ENCODE measurements around the gene NR6A1.

The NR6A1 gene

GRCh38 chr9:124628741-124629140 lies 142.4 kb downstream of the NR6A1 start:
- no peaks in the 10 kb centered on the region for H3K9me3 ChIP-seq (ENCODE audit: insufficient read depth, low read length)
- H3K36me3 ChIP-seq (ENCODE audit: low read length): no peaks in the 10 kb centered on the region
- H4K20me1 ChIP-seq (ENCODE audit: low read depth, low read length): no peaks in the 10 kb centered on the region
- no peaks in the 10 kb centered on the region for H3K9me2 ChIP-seq (replicated peaks; ENCODE audit: insufficient read depth, low read length)
- no peak overlapping the region for H3K9ac ChIP-seq (ENCODE audit: low read length)
- H3K79me2 ChIP-seq (ENCODE audit: insufficient read depth, low read length): no peaks in the 10 kb centered on the region
- H2AFZ ChIP-seq (ENCODE audit: low read depth, low read length, severe bottlenecking): no peak overlapping the region
- H3K27ac ChIP-seq (ENCODE audit: low read depth, low read length): no peak overlapping the region
- no peak for TF ChIP-seq EZH2phosphoT487 (conservative IDR thresholded peaks at IDR 0.05; ENCODE audit: low read length)
- TF ChIP-seq CTCF (IDR thresholded peaks at IDR 0.05; ENCODE audit: insufficient read depth, low read length, poor library complexity, severe bottlenecking): no peak
- no peaks in the 10 kb centered on the region for H3F3A ChIP-seq (ENCODE audit: insufficient read depth)
- no peak overlapping the region for H3K4me2 ChIP-seq (ENCODE audit: low read depth, low read length, poor library complexity, severe bottlenecking)
- no peaks in the 10 kb centered on the region for H3K27me3 ChIP-seq (ENCODE audit: low read length)
- H3K4me3 ChIP-seq (ENCODE audit: insufficient read depth, low read length, poor library complexity, severe bottlenecking): no peak overlapping the region

- no peaks in the 10 kb centered on the region for H3K9me3 ChIP-seq (ENCODE audit: insufficient read depth, low read length)
- H4K20me1 ChIP-seq (ENCODE audit: low read depth, low read length): no peaks in the 10 kb centered on the region; the same call in 1 of the 2 replicates
- H3K79me2 ChIP-seq (ENCODE audit: insufficient read depth, low read length): no peaks in the 10 kb centered on the region
- no peaks in the 10 kb centered on the region for H3F3A ChIP-seq (ENCODE audit: insufficient read depth)
- H3K4me2 ChIP-seq (ENCODE audit: low read depth, low read length, poor library complexity, severe bottlenecking): no peak overlapping the region
- H3K9ac ChIP-seq (ENCODE audit: low read length): no peak overlapping the region
- TF ChIP-seq EZH2phosphoT487 (conservative IDR thresholded peaks at IDR 0.05; ENCODE audit: low read length): no peak
- no peak for TF ChIP-seq CTCF (IDR thresholded peaks at IDR 0.05; ENCODE audit: insufficient read depth, low read length, poor library complexity, severe bottlenecking)
- no peaks in the 10 kb centered on the region for H3K9me2 ChIP-seq (replicated peaks; ENCODE audit: insufficient read depth, low read length)
- no peak overlapping the region for H3K27ac ChIP-seq (ENCODE audit: low read depth, low read length)
- no peak overlapping the region for H2AFZ ChIP-seq (ENCODE audit: low read depth, low read length, severe bottlenecking)
- H3K36me3 ChIP-seq (ENCODE audit: low read length): no peaks in the 10 kb centered on the region
- H3K4me3 ChIP-seq (ENCODE audit: insufficient read depth, low read length, poor library complexity, severe bottlenecking): no peak overlapping the region
- no peaks in the 10 kb centered on the region for H3K27me3 ChIP-seq (ENCODE audit: low read length)
These were observed 144.8 kb downstream of the NR6A1 start for GRCh38 chr9:124626276-124626675.

- H3K79me2 ChIP-seq (ENCODE audit: insufficient read depth, low read length): no peaks in the 10 kb centered on the region
- H3K9me2 ChIP-seq (replicated peaks; ENCODE audit: insufficient read depth, low read length): no peaks in the 10 kb centered on the region
- no peaks in the 10 kb centered on the region for H3K27me3 ChIP-seq (ENCODE audit: low read length)
- H3K9me3 ChIP-seq (ENCODE audit: insufficient read depth, low read length): no peaks in the 10 kb centered on the region
- no peak overlapping the region for H3K9ac ChIP-seq (ENCODE audit: low read length)
- H4K20me1 ChIP-seq (ENCODE audit: low read depth, low read length): no peaks in the 10 kb centered on the region; the same call in 1 of the 2 replicates
- no peak overlapping the region for H3K27ac ChIP-seq (ENCODE audit: low read depth, low read length)
- H3K36me3 ChIP-seq (ENCODE audit: low read length): no peaks in the 10 kb centered on the region
- no peaks in the 10 kb centered on the region for H3F3A ChIP-seq (ENCODE audit: insufficient read depth)
- no peak overlapping the region for H3K4me3 ChIP-seq (ENCODE audit: insufficient read depth, low read length, poor library complexity, severe bottlenecking)
- no peak for TF ChIP-seq CTCF (IDR thresholded peaks at IDR 0.05; ENCODE audit: insufficient read depth, low read length, poor library complexity, severe bottlenecking)
- TF ChIP-seq EZH2phosphoT487 (conservative IDR thresholded peaks at IDR 0.05; ENCODE audit: low read length): no peak
- no peak overlapping the region for H3K4me2 ChIP-seq (ENCODE audit: low read depth, low read length, poor library complexity, severe bottlenecking)
- no peak overlapping the region for H2AFZ ChIP-seq (ENCODE audit: low read depth, low read length, severe bottlenecking)
These were observed 146.0 kb downstream of the NR6A1 start for GRCh38 chr9:124625087-124625486.

- Histone ChIP-seq H3K27ac (ENCODE audit: low read depth, low read length) (no peak overlapping the region), H3F3A (ENCODE audit: insufficient read depth) (no peaks in the 10 kb centered on the region), H3K27me3 (ENCODE audit: low read length) (no peaks in the 10 kb centered on the region), H3K9me2 (replicated peaks; ENCODE audit: insufficient read depth, low read length) (no peaks in the 10 kb centered on the region), H2AFZ (ENCODE audit: low read depth, low read length, severe bottlenecking) (no peak overlapping the region), H3K79me2 (ENCODE audit: insufficient read depth, low read length) (no peaks in the 10 kb centered on the region), H3K9ac (ENCODE audit: low read length) (no peak overlapping the region), H3K9me3 (ENCODE audit: insufficient read depth, low read length) (no peaks in the 10 kb centered on the region), H3K4me2 (ENCODE audit: low read depth, low read length, poor library complexity, severe bottlenecking) (no peak overlapping the region), H3K36me3 (ENCODE audit: low read length) (no peaks in the 10 kb centered on the region), H4K20me1 (ENCODE audit: low read depth, low read length) (no peaks in the 10 kb centered on the region; the same call in 1 of the 2 replicates), H3K4me3 (ENCODE audit: insufficient read depth, low read length, poor library complexity, severe bottlenecking) (no peak overlapping the region)
- TF ChIP-seq CTCF (IDR thresholded peaks at IDR 0.05; ENCODE audit: insufficient read depth, low read length, poor library complexity, severe bottlenecking) (no peak), EZH2phosphoT487 (conservative IDR thresholded peaks at IDR 0.05; ENCODE audit: low read length) (no peak)
These were observed 146.4 kb downstream of the NR6A1 start for GRCh38 chr9:124624735-124624992.
